Nephron (organoid): ENCODE data around the gene CHAC1.
A peak's percentile ranks its signal among the peaks of the same experiment; 100 is the strongest.

Experiments
- H3K27ac Mint-ChIP-seq, 3 experiments: 2 replicates each; pipeline ENCODE4 v1.8.0; 2020; ENCODE audit warnings: mixed read lengths in 3 of 3, mild to moderate bottlenecking in 2 of 3, moderate library complexity in 1 of 3
- H3K27me3 Mint-ChIP-seq: 2 replicates; pipeline ENCODE4 v1.8.0; 2021; ENCODE audit warnings: low read depth, mild to moderate bottlenecking, moderate library complexity, mixed read lengths
- H3K36me3 Mint-ChIP-seq: 2 replicates; pipeline ENCODE4 v1.8.0; 2020; ENCODE audit warnings: low read depth, mixed read lengths
- H3K4me1 Mint-ChIP-seq: 2 replicates; pipeline ENCODE4 v1.8.0; 2020; ENCODE audit warnings: mixed read lengths
- H3K4me3 Mint-ChIP-seq, 3 experiments: 2 replicates each; pipeline ENCODE4 v1.8.0; 2020; ENCODE audit warnings: mild to moderate bottlenecking in 3 of 3, mixed read lengths in 3 of 3, moderate library complexity in 2 of 3
- H3K9me3 Mint-ChIP-seq: 2 replicates; pipeline ENCODE4 v1.8.0; 2020; ENCODE audit warnings: mixed read lengths
- TF ChIP-seq, protein P1 (sequence below), 3 experiments: fragments of 200-600 bp; sonication (generic); IDR thresholded peaks; one replicate each; pipeline ENCODE4 v1.5.0; 2021; ENCODE audit warnings: antibody characterized with exemption in 3 of 3; ENCODE audit not compliant: unreplicated experiment in 3 of 3

Gene CHAC1

DNA sequence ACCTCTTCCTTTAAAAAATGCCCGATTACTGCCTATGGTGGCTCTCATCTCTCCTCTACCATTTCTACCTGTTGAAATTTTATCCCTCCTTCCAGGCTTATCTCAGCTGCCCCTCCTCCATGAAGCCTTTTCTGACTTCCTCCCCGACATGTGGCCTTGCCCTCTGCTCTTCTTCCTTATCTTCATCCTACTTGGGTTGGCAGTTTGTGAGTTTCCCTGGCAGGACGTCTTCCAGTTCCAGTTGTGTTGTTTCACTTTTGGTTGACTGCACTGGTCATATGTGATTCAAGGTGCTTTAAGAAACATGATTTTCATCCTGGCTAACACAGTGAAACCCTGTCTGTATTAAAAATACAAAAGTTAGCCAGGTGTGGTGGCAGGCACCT is 19.8 kb upstream of the CHAC1 start:
- Mint-ChIP-seq H3K27ac (no peak overlapping the region), H3K36me3 (no peaks in the 10 kb centered on the region), H3K4me1 (peaks cover 31% of the 10 kb centered on the region), H3K4me3 (peak overlapping the region in 2 of 3 experiments; percentile 20 to 31), H3K9me3 (no peaks in the 10 kb centered on the region), H3K27me3 (peaks cover 72% of the 10 kb centered on the region)
- TF ChIP-seq, protein P1, sequence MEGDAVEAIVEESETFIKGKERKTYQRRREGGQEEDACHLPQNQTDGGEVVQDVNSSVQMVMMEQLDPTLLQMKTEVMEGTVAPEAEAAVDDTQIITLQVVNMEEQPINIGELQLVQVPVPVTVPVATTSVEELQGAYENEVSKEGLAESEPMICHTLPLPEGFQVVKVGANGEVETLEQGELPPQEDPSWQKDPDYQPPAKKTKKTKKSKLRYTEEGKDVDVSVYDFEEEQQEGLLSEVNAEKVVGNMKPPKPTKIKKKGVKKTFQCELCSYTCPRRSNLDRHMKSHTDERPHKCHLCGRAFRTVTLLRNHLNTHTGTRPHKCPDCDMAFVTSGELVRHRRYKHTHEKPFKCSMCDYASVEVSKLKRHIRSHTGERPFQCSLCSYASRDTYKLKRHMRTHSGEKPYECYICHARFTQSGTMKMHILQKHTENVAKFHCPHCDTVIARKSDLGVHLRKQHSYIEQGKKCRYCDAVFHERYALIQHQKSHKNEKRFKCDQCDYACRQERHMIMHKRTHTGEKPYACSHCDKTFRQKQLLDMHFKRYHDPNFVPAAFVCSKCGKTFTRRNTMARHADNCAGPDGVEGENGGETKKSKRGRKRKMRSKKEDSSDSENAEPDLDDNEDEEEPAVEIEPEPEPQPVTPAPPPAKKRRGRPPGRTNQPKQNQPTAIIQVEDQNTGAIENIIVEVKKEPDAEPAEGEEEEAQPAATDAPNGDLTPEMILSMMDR (IDR thresholded peaks at IDR 0.05; ENCODE audit: unreplicated experiment in 3 of 3) = no peak

DNA sequence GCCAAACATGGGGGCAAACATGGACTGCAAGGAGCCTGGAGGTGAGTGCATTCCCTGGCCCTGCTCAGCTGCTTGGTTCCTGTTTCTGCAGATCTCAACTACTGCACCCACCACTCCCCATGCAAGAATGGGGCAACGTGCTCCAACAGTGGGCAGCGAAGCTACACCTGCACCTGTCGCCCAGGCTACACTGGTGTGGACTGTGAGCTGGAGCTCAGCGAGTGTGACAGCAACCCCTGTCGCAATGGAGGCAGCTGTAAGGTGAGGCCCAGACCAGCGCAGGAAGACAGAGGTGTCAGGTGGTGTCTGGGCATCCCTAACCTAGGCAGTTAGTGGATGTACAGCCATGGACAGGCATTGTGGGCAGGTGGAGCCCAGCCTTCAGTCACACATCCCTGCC is 18.8 kb upstream of the CHAC1 start:
- TF ChIP-seq, protein P1 (IDR thresholded peaks at IDR 0.05; ENCODE audit: unreplicated experiment in 3 of 3) = no peak
- H3K4me1 Mint-ChIP-seq = peaks cover 27% of the 10 kb centered on the region
- H3K27ac Mint-ChIP-seq = no peak overlapping the region
- H3K36me3 Mint-ChIP-seq = no peaks in the 10 kb centered on the region
- H3K4me3 Mint-ChIP-seq = no peak overlapping the region
- no peaks in the 10 kb centered on the region for H3K9me3 Mint-ChIP-seq
- H3K27me3 Mint-ChIP-seq = peaks cover 68% of the 10 kb centered on the region

DNA sequence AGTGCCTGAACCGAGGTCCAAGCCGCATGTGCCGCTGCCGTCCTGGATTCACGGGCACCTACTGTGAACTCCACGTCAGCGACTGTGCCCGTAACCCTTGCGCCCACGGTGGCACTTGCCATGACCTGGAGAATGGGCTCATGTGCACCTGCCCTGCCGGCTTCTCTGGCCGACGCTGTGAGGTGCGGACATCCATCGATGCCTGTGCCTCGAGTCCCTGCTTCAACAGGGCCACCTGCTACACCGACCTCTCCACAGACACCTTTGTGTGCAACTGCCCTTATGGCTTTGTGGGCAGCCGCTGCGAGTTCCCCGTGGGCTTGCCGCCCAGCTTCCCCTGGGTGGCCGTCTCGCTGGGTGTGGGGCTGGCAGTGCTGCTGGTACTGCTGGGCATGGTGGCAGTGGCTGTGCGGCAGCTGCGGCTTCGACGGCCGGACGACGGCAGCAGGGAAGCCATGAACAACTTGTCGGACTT is 17.0 kb upstream of the CHAC1 start:
- Mint-ChIP-seq H3K4me1 (peaks cover 19% of the 10 kb centered on the region), H3K27ac (no peak overlapping the region), H3K9me3 (no peaks in the 10 kb centered on the region), H3K4me3 (no peak overlapping the region), H3K27me3 (peaks cover 54% of the 10 kb centered on the region), H3K36me3 (no peaks in the 10 kb centered on the region)
- TF ChIP-seq, protein P1 (IDR thresholded peaks at IDR 0.05; ENCODE audit: unreplicated experiment in 3 of 3) = no peak

GRCh38 chr15:40936709-40937666 is 16.3 kb upstream of the CHAC1 start:
- TF ChIP-seq, protein P1 (IDR thresholded peaks at IDR 0.05; ENCODE audit: unreplicated experiment in 3 of 3) = peak in 1 of 3 experiments; percentile 20
- H3K4me1 Mint-ChIP-seq = peaks cover 11% of the 10 kb centered on the region
- H3K27ac Mint-ChIP-seq = peak overlapping the region in 1 of 3 experiments; percentile 10
- no peaks in the 10 kb centered on the region for H3K36me3 Mint-ChIP-seq
- H3K27me3 Mint-ChIP-seq = peaks cover 47% of the 10 kb centered on the region
- no peaks in the 10 kb centered on the region for H3K9me3 Mint-ChIP-seq
- H3K4me3 Mint-ChIP-seq = no peak overlapping the region

GRCh38 chr15:40937762-40938535 is 15.3 kb upstream of the CHAC1 start:
- Mint-ChIP-seq H3K36me3 (no peaks in the 10 kb centered on the region), H3K4me3 (peak overlapping the region in 2 of 3 experiments; percentile 25 to 37), H3K27me3 (peaks cover 43% of the 10 kb centered on the region), H3K27ac (no peak overlapping the region), H3K9me3 (no peaks in the 10 kb centered on the region), H3K4me1 (peaks cover 16% of the 10 kb centered on the region)
- TF ChIP-seq, protein P1 (IDR thresholded peaks at IDR 0.05; ENCODE audit: unreplicated experiment in 3 of 3) = peak; percentile 16 to 24 (median 23)
